ENCODE data around the gene ZNF141. TPM values are rescaled to one million over a fixed set of nuclear protein-coding genes. Genes with fewer than 3 reads are reported as not detected.

ZNF141 gene
- total and polyA plus RNA-seq, 2 experiments from 2014 or later, result 7.4 to 20.3 TPM

DNA sequence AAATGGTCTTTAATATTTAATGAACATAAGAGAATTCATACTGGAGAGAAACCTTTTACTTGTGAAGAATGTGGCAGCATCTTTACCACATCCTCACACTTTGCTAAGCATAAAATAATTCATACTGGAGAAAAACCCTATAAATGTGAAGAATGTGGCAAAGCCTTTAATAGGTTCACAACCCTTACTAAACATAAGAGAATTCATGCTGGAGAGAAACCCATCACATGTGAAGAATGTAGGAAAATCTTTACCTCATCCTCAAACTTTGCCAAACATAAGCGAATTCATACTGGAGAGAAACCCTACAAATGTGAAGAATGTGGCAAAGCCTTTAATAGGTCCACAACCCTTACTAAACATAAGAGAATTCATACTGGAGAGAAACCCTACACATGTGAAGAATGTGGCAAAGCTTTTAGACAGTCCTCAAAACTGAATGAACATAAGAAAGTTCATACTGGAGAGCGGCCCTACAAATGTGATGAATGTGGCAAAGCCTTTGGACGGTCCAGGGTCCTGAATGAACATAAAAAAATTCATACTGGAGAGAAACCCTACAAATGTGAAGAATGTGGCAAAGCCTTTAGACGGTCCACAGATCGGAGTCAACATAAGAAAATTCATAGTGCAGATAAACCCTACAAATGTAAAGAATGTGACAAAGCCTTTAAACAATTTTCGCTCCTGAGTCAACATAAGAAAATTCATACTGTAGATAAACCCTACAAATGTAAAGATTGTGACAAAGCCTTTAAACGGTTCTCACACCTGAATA lies 35.6 kb downstream of the ZNF141 start:
- Histone ChIP-seq H3K4me2 (no peak overlapping the region), H3K36me3 (replicated peaks; ENCODE audit: insufficient read depth, low read depth) (peaks cover 31% of the 10 kb centered on the region), H3K27ac (no peak overlapping the region), H3K4me3 (no peak overlapping the region), H4K20me1 (ENCODE audit: insufficient read depth, poor library complexity, severe bottlenecking) (no peaks in the 10 kb centered on the region), H3K27me3 (no peaks in the 10 kb centered on the region), H3K9me2 (replicated peaks; ENCODE audit: insufficient read depth) (no peaks in the 10 kb centered on the region), H3K9me3 (ENCODE audit: low read depth) (peaks cover 77% of the 10 kb centered on the region), H2AFZ (no peak overlapping the region), H3K4me1 (ENCODE audit: insufficient read depth) (no peaks in the 10 kb centered on the region), H3K79me2 (peaks cover 9% of the 10 kb centered on the region)
- DNase-seq (ENCODE audit: low spot score), result no peak
- WGBS (ENCODE audit: low lambda C conversion rate, missing lambda C conversion rate), result 98% methylated on average over 7 of the region's 7 CpGs
- TF ChIP-seq, protein P1, sequence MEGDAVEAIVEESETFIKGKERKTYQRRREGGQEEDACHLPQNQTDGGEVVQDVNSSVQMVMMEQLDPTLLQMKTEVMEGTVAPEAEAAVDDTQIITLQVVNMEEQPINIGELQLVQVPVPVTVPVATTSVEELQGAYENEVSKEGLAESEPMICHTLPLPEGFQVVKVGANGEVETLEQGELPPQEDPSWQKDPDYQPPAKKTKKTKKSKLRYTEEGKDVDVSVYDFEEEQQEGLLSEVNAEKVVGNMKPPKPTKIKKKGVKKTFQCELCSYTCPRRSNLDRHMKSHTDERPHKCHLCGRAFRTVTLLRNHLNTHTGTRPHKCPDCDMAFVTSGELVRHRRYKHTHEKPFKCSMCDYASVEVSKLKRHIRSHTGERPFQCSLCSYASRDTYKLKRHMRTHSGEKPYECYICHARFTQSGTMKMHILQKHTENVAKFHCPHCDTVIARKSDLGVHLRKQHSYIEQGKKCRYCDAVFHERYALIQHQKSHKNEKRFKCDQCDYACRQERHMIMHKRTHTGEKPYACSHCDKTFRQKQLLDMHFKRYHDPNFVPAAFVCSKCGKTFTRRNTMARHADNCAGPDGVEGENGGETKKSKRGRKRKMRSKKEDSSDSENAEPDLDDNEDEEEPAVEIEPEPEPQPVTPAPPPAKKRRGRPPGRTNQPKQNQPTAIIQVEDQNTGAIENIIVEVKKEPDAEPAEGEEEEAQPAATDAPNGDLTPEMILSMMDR (IDR thresholded peaks at IDR 0.05; ENCODE audit: poor library complexity), result no peak

DNA sequence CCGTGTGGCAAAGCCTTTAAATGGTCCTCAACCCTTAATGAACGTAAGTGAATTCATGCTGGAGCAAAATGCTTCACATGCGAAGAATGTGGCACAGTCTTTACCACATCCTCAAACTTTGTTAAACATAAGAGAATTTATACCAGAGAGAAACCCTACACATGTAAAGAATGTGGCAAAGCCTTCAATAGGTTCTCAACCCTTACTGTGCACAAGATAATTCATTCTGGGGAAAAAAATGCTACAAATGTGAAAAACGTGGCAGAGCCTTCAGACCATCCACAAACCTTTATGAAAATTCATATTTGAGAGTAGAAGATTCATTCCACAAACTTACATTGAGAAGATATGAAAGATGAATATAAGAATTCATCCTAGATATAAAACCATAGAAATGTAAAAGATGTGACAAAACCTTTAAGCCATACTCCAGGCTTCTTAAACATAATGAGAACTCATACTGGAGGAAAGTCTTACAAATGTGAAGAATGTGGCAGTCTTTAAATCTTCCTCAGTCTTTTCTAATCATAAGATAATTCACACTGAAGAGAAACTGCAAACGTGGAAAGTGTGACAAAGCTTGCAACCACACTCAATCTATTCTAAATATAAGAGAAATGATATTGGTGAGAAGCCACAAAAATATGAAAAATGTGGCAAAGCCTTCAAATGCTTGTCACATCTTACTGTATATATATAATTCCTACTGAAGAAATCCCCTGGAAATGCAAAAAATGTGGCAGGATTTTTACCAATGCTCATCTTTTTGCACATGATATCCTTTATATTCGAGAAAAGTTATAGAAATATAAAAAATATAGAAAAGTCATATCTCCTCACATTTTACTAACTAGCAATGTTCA lies 36.9 kb downstream of the ZNF141 start:
- peaks cover 23% of the 10 kb centered on the region for H3K36me3 ChIP-seq (replicated peaks; ENCODE audit: insufficient read depth, low read depth)
- DNase-seq (ENCODE audit: low spot score), result no peak
- no peaks in the 10 kb centered on the region for H3K27me3 ChIP-seq
- peaks cover 76% of the 10 kb centered on the region for H3K9me3 ChIP-seq (ENCODE audit: low read depth)
- TF ChIP-seq EZH2phosphoT487 (IDR thresholded peaks at IDR 0.05; ENCODE audit: low read depth, severe bottlenecking, unreplicated experiment), result no peak
- TF ChIP-seq, protein P1 (IDR thresholded peaks at IDR 0.05; ENCODE audit: poor library complexity), result no peak
- no peaks in the 10 kb centered on the region for H3K79me2 ChIP-seq
- no peak overlapping the region for H3K27ac ChIP-seq
- no peaks in the 10 kb centered on the region for H3K9me2 ChIP-seq (replicated peaks; ENCODE audit: insufficient read depth)
- WGBS (ENCODE audit: low lambda C conversion rate, missing lambda C conversion rate), result 96% methylated on average over 6 of the region's 6 CpGs
- peak overlapping the region; percentile 15 for H3K4me3 ChIP-seq
- no peak overlapping the region for H3K4me2 ChIP-seq
- no peaks in the 10 kb centered on the region for H3K4me1 ChIP-seq (ENCODE audit: insufficient read depth)
- H2AFZ ChIP-seq, result no peak overlapping the region
- H4K20me1 ChIP-seq (ENCODE audit: insufficient read depth, poor library complexity, severe bottlenecking), result no peaks in the 10 kb centered on the region

DNA sequence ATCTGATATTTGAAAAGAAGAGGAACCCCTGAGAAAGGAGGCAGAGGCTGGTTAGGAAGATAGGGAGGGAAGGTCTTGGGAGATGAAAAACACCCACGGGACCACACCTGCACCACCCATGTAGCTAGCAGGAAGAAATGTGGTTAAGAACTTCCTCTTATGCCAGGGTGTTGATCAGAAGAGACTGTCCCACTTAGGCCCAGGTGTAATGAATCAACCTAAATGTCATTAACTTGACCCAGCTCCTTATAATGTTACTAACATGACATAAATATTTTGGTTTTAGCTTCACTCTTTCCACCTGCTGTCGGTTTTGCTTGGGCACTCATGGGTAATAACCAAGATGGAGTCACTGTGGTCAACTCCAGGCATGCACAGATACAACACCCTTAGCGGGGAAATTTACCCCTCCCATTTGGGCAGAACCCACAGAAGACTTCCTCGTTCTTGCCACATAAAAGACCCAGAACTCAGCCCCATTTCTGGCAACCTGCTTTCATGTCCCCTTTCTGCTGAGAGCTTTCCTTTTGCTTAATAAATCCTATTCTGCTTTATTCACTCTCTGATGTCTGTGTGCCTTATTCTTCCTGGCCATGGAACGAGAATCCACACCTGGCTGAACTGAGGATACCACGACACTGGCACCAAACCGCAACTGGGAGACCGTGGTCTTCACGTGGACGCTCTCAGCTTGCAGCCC lies 46.8 kb downstream of the ZNF141 start:
- TF ChIP-seq, protein P1 (IDR thresholded peaks at IDR 0.05; ENCODE audit: poor library complexity), result no peak
- no peak for TF ChIP-seq EZH2phosphoT487 (IDR thresholded peaks at IDR 0.05; ENCODE audit: low read depth, severe bottlenecking, unreplicated experiment)
- TF ChIP-seq EZH2 (IDR thresholded peaks at IDR 0.05; ENCODE audit: borderline replicate concordance), result no peak
- Histone ChIP-seq H3K9me3 (ENCODE audit: low read depth) (peaks cover 27% of the 10 kb centered on the region), H3K36me3 (replicated peaks; ENCODE audit: insufficient read depth, low read depth) (no peaks in the 10 kb centered on the region), H3K9me2 (replicated peaks; ENCODE audit: insufficient read depth) (no peaks in the 10 kb centered on the region), H3K4me3 (no peak overlapping the region), H3K4me1 (ENCODE audit: insufficient read depth) (no peaks in the 10 kb centered on the region), H3K27me3 (no peaks in the 10 kb centered on the region), H2AFZ (no peak overlapping the region), H3K4me2 (no peak overlapping the region), H3K79me2 (no peaks in the 10 kb centered on the region), H3K27ac (no peak overlapping the region), H4K20me1 (ENCODE audit: insufficient read depth, poor library complexity, severe bottlenecking) (no peaks in the 10 kb centered on the region)
- WGBS (ENCODE audit: low lambda C conversion rate, missing lambda C conversion rate), result 93% methylated on average over 10 of the region's 10 CpGs
- DNase-seq (ENCODE audit: low spot score), result no peak

Measured in hepatocyte (in vitro differentiated cells).